Ishikawa (cell line): Measurements from ENCODE around the gene PYGO1.

Experiments used
- CEBPB ChIP-seq: IDR thresholded peaks from 2 replicates; pipeline ENCODE4 v1.6.1; 2012
- CREB1 ChIP-seq: IDR thresholded peaks from 2 replicates; pipeline ENCODE4 v1.6.1; 2012; ENCODE audit warnings: low read depth
- EGR1 ChIP-seq: IDR thresholded peaks from 2 replicates; pipeline ENCODE4 v1.6.1; 2012
- EP300 ChIP-seq: IDR thresholded peaks from 2 replicates; pipeline ENCODE4 v1.6.1; 2012; ENCODE audit warnings: borderline replicate concordance
- FOXM1 ChIP-seq: IDR thresholded peaks from 2 replicates; pipeline ENCODE4 v1.6.1; 2012; ENCODE audit warnings: low read depth, borderline replicate concordance
- NFIC ChIP-seq: IDR thresholded peaks from 2 replicates; pipeline ENCODE4 v1.6.1; 2012
- RAD21 ChIP-seq: IDR thresholded peaks from 2 replicates; pipeline ENCODE4 v1.6.1; 2012; ENCODE audit warnings: low read depth
- REST ChIP-seq: IDR thresholded peaks from 2 replicates; pipeline ENCODE4 v1.6.1; 2012; ENCODE audit warnings: low read depth, mild to moderate bottlenecking
- TAF1 ChIP-seq: IDR thresholded peaks from 2 replicates; pipeline ENCODE4 v1.6.1; 2012; ENCODE audit warnings: low read depth, mild to moderate bottlenecking
- TCF12 ChIP-seq: IDR thresholded peaks from 2 replicates; pipeline ENCODE4 v1.6.1; 2012; ENCODE audit warnings: low read depth
- TEAD4 ChIP-seq: IDR thresholded peaks from 2 replicates; pipeline ENCODE4 v1.6.1; 2012
- USF1 ChIP-seq: IDR thresholded peaks from 2 replicates; pipeline ENCODE4 v1.6.1; 2012
- YY1 ChIP-seq: IDR thresholded peaks from 2 replicates; pipeline ENCODE4 v1.6.1; 2012; ENCODE audit warnings: low read depth
- ZBTB7A ChIP-seq: IDR thresholded peaks from 2 replicates; pipeline ENCODE4 v1.6.1; 2012; ENCODE audit warnings: low read depth
- TF ChIP-seq, protein P1 (sequence below): IDR thresholded peaks from 2 replicates; pipeline ENCODE4 v1.6.1; 2012

PYGO1 gene

DNA sequence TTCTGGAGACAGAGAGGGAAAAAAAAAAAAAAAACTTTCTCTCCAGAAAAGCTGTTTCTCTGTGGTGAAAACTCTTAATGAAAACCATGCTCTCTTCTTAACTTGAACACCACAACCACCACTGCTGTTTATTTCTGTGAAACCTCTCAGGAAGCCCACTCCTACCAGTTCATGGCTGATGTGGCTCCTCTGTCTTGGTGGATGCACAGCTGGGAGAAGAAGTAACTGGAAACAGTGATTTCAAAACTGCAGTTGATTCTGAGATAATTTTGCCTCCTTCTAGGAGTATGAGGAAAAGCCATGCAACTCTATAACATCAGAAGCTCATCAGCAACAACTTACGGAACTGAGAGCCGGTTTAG is 40.2 kb upstream of the PYGO1 start:
- TF ChIP-seq RAD21, result no peak
- no peak for TF ChIP-seq USF1
- no peak for TF ChIP-seq REST
- TF ChIP-seq TAF1, result no peak
- no peak for TF ChIP-seq TEAD4
- no peak for TF ChIP-seq EP300
- TF ChIP-seq FOXM1, result no peak

DNA sequence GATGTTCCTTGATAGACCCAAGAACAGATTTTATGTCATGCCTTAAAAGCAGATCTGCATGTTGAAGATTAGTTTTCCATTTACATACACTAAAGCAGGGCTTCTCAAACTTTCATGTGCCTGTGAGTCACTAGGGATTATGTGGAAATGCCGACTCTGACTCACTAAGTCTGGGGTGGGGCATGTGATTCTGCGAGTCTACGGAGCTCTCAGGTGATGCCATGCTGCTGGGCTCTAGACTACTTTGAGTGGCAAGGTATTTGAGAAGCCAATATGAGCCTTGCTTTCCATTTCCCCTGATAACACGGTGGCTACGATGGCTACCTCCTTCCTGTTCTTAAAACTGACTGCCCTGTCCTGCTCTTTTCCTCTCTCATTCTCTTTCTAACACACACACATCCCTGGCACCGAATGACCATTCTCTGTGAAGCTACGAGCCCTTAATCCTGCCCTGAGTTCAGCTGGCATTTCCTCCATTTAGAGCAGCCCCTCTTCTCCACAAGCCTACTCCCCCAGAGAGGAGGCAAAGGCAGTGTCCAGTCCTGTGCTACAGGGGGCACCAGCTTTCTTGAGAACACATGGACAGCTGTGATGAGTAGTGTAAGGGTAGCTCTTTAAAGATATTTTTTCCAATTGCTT is 39.7 kb upstream of the PYGO1 start:
- TF ChIP-seq EP300 (no peak; the same call in 1 of the 2 replicates), NFIC (no peak), RAD21 (no peak), REST (no peak), CREB1 (no peak), TEAD4 (0 out of 2 replicates have a peak, but pooled peaks have one; percentile 8), FOXM1 (no peak), ZBTB7A (no peak), USF1 (peak; percentile 67)
- TF ChIP-seq, protein P1, sequence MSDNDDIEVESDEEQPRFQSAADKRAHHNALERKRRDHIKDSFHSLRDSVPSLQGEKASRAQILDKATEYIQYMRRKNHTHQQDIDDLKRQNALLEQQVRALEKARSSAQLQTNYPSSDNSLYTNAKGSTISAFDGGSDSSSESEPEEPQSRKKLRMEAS, result peak; percentile 24; the same call in 1 of the 2 replicates

DNA sequence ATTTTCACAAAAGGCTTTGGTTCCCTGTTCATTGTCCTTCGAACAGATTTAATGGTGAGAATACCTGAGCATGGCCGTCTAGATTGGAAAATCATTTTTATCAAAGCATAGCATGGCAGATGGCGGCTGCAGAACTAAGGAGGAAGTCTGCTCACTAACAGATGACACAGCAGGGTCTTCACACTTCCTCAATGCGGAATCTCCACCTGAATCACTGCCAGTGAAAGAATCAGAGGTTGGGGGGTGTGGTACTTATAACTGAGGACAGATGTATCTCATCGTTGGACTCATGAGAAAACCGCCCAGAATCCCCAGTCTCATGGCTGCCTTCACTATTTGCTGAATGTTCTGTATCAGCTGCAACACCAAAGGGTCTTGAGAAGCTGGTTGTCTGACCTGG is 31.6 kb upstream of the PYGO1 start:
- TF ChIP-seq, protein P1, result no peak
- TF ChIP-seq ZBTB7A (no peak), TCF12 (no peak), YY1 (no peak), TEAD4 (no peak), USF1 (no peak), TAF1 (no peak), NFIC (no peak), EGR1 (no peak), CEBPB (no peak)

DNA sequence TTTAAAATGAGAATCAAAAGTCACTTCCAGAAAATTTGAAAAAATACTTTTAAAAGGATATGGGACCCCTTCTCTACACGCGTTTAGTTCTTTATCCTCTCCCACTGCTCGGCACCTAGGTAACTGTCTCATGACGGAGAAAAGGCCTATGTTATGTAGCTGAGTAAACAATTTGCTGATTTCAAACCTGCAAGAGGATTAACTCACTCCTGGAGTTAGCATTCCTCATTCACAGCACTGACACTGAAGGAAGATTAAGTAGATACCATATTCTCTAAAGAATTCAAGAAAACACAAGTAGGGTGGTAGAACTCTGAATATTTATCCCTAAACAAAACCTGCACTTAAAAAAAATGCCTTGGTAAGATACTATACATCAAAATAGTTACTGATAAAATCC is 30.2 kb upstream of the PYGO1 start:
- no peak for TF ChIP-seq FOXM1
- no peak for TF ChIP-seq ZBTB7A
- no peak for TF ChIP-seq TEAD4
- no peak for TF ChIP-seq EP300
- no peak for TF ChIP-seq TAF1
- TF ChIP-seq TCF12, result no peak
- no peak for TF ChIP-seq USF1
- TF ChIP-seq NFIC, result no peak
- no peak for TF ChIP-seq YY1
- no peak for TF ChIP-seq EGR1

DNA sequence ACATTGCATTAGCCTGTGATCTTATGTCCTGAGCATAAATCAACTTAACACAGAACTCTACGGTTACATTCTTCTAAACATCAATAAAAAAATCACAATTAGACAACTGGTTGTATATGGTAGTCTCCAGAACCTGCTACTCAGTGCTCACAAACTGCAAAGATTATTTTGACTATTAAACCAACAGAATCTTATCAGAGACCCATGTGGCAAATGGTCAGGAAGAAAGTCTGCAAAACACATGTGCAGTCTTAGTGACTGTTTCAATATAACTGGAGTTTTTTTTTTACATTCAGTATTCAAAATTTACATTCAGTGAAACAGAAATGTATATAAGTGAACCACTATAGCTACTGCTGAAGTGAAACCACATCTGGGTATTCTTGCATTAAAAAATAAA is 27.3 kb upstream of the PYGO1 start:
- no peak for TF ChIP-seq USF1
- TF ChIP-seq YY1, result no peak
- TF ChIP-seq FOXM1, result no peak
- TF ChIP-seq CEBPB, result no peak
- TF ChIP-seq, protein P1, result no peak
